Medulla oblongata (tissue), 1 donor: ENCODE measurements around the gene PCSK6.
"Not testable (repeated sequence)": the region's sequence is repeated elsewhere in the genome, so short reads cannot be mapped to it uniquely, and the experiment has no call there.

Experiments
- DNase-seq: peaks from one replicate; pipeline ENCODE4 v3.0.0-alpha.2; 2015; ENCODE audit errors: extremely low spot score

The PCSK6 gene

GRCh38 chr15:101308604-101309435 lies 180.7 kb downstream of the PCSK6 start:
- no peak for DNase-seq

- no peak for DNase-seq
These were observed 181.5 kb downstream of the PCSK6 start for GRCh38 chr15:101307897-101308603.

GRCh38 chr15:101307048-101307896 lies 182.2 kb downstream of the PCSK6 start:
- no peak for DNase-seq

GRCh38 chr15:101306341-101307047 lies 183.0 kb downstream of the PCSK6 start:
- no peak for DNase-seq

- no peak for DNase-seq
These were observed 183.7 kb downstream of the PCSK6 start for GRCh38 chr15:101305820-101306255.

GRCh38 chr15:101303408-101303807 lies 186.1 kb downstream of the PCSK6 start:
- no peak for DNase-seq

GRCh38 chr15:101296418-101297405 lies 192.8 kb downstream of the PCSK6 start:
- no peak for DNase-seq

- peak; percentile 18 for DNase-seq
These were observed 193.8 kb downstream of the PCSK6 start for GRCh38 chr15:101295607-101296161.

- peak; percentile 93 for DNase-seq
These were observed 194.5 kb downstream of the PCSK6 start, which contains the start of gene SNRPA1 for GRCh38 chr15:101294731-101295606. TSS of gene SNRPA1 (minus strand) at chr15:101295248. CDS start at chr15:101295178, 70 bp downstream.

GRCh38 chr15:101293122-101293521 lies 196.4 kb downstream of the PCSK6 start:
- no peak for DNase-seq

GRCh38 chr15:101288905-101289513 lies 200.5 kb downstream of the PCSK6 start:
- peak; percentile 60 for DNase-seq

- not testable (repeated sequence) for DNase-seq
These were observed 202.2 kb downstream of the PCSK6 start for GRCh38 chr15:101287342-101287741.

GRCh38 chr15:101286471-101287114 lies 202.9 kb downstream of the PCSK6 start:
- no peak for DNase-seq

- DNase-seq = no peak
These were observed 205.6 kb downstream of the PCSK6 start for GRCh38 chr15:101283931-101284330.

- no peak for DNase-seq
These were observed 209.5 kb downstream of the PCSK6 start for GRCh38 chr15:101280007-101280406.

GRCh38 chr15:101277943-101278564 lies 211.5 kb downstream of the PCSK6 start:
- no peak for DNase-seq
